H1 (cell line): ENCODE results near the gene DNER. TPM values are rescaled to one million over a fixed set of nuclear protein-coding genes. Genes with fewer than 3 reads are reported as not detected.

Experiments
- CTCF ChIA-PET: fragments of 300-600 bp; sonication (Branson Sonifier 250); formaldehyde crosslinking; loops from one replicate; lab custom pipeline; 2021; ENCODE audit not compliant: partially characterized antibody; lab: Charles Lee
- POLR2A ChIA-PET: fragments of 300-600 bp; sonication (Branson Sonifier 250); formaldehyde crosslinking; loops from one replicate; lab custom pipeline; 2021; ENCODE audit warnings: inconsistent platforms; ENCODE audit not compliant: partially characterized antibody; lab: Charles Lee
- DNase-seq, 2 experiments: peaks; one replicate each; pipeline versions ENCODE4 v3.0.0 to v3.0.0-alpha.2; 2010 to 2022; ENCODE audit warnings: low spot score in 2 of 2, low read depth in 1 of 2, mixed read lengths in 1 of 2
- FAIRE-seq: peaks from 2 replicates; lab custom pipeline; 2011; peaks lifted over from hg19 to GRCh38; lab: Jason Lieb, UNC
- H2AFZ ChIP-seq: 2 replicates; pipeline ENCODE4 v1.8.1; 2012; ENCODE audit warnings: low read length, inconsistent platforms
- H2AK5ac ChIP-seq: 2 replicates; pipeline ENCODE4 v1.6.1; 2013; ENCODE audit warnings: low read depth, low read length
- H2BK120ac ChIP-seq: replicated peaks from 2 replicates; pipeline ENCODE3; 2013; ENCODE audit warnings: low read depth, low read length, inconsistent platforms
- H2BK12ac ChIP-seq: 2 replicates; pipeline ENCODE4 v1.6.1; 2013; ENCODE audit warnings: low read depth, low read length
- H2BK15ac ChIP-seq: 2 replicates; pipeline ENCODE4 v1.6.1; 2013; ENCODE audit warnings: low read length
- H2BK20ac ChIP-seq: 2 replicates; pipeline ENCODE4 v1.6.1; 2013; ENCODE audit warnings: low read length
- H2BK5ac ChIP-seq: 2 replicates; pipeline ENCODE4 v1.6.1; 2013; ENCODE audit warnings: low read depth, low read length
- H3K14ac ChIP-seq: 2 replicates; pipeline ENCODE4 v1.6.1; 2013; ENCODE audit warnings: inconsistent platforms; ENCODE audit not compliant: insufficient read length
- H3K18ac ChIP-seq: 2 replicates; pipeline ENCODE4 v1.6.1; 2013; ENCODE audit warnings: low read length; ENCODE audit errors: extremely low read depth
- H3K23ac ChIP-seq: 2 replicates; pipeline ENCODE4 v1.6.1; 2013; ENCODE audit warnings: inconsistent platforms; ENCODE audit not compliant: insufficient read length
- H3K23me2 ChIP-seq: 2 replicates; pipeline ENCODE4 v1.6.1; 2013; ENCODE audit warnings: low read depth, low read length
- H3K27ac ChIP-seq: 2 replicates; pipeline ENCODE4 v1.6.1; 2011; ENCODE audit warnings: low read depth, low read length, inconsistent platforms
- H3K27me3 ChIP-seq, 4 experiments: replicated peaks in 1 of 4; 1 replicate in 1 of 4; 2 replicates in 3 of 4; pipeline versions ENCODE4 v1.6.1 to v1.8.1; 2011 to 2013; ENCODE audit warnings: low read length in 3 of 4, mild to moderate bottlenecking in 3 of 4, inconsistent platforms in 2 of 4, mixed read lengths in 2 of 4, moderate library complexity in 1 of 4; ENCODE audit not compliant: control insufficient read depth in 3 of 4, insufficient read depth in 3 of 4; ENCODE audit errors: extremely low read depth in 1 of 4
- H3K36me3 ChIP-seq, 4 experiments: 2 replicates each; pipeline versions ENCODE4 v1.6.1 to v1.8.1; 2011 to 2013; ENCODE audit warnings: mild to moderate bottlenecking in 4 of 4, low read length in 3 of 4, moderate library complexity in 2 of 4, control low read depth in 1 of 4, inconsistent platforms in 1 of 4; ENCODE audit not compliant: insufficient read depth in 4 of 4, control insufficient read depth in 2 of 4
- H3K4ac ChIP-seq: replicated peaks from 2 replicates; pipeline ENCODE3; 2013; ENCODE audit warnings: low read length, low read depth, mixed read lengths, inconsistent platforms; ENCODE audit not compliant: insufficient read length
- H3K4me1 ChIP-seq, 4 experiments: replicated peaks in 1 of 4; 1 replicate in 1 of 4; 2 replicates in 3 of 4; pipeline versions ENCODE4 v1.6.1 to v1.8.1; 2011 to 2013; ENCODE audit warnings: low read length in 3 of 4, inconsistent platforms in 2 of 4, mixed read lengths in 1 of 4; ENCODE audit not compliant: insufficient read depth in 4 of 4, control insufficient read depth in 3 of 4
- H3K4me2 ChIP-seq, 2 experiments: 2 replicates each; pipeline versions ENCODE4 v1.6.1 to v1.8.1; 2011 to 2013; ENCODE audit warnings: low read depth in 2 of 2, low read length in 2 of 2, control low read depth in 1 of 2, inconsistent platforms in 1 of 2, mild to moderate bottlenecking in 1 of 2; ENCODE audit not compliant: insufficient read depth in 1 of 2
- H3K4me3 ChIP-seq, 4 experiments: fragments of 200-600, 300-600 bp in 1 of 4; sonication (generic), shearing (Covaris generic), sonication (Bioruptor Twin) in 1 of 4; 2 replicates each; pipeline versions ENCODE4 v1.5.1 to v1.8.1; 2011 to 2016; ENCODE audit warnings: low read length in 4 of 4, low read depth in 3 of 4, control low read depth in 2 of 4, inconsistent platforms in 2 of 4, mild to moderate bottlenecking in 2 of 4, mixed read lengths in 1 of 4, moderate library complexity in 1 of 4; ENCODE audit not compliant: insufficient read depth in 2 of 4; ENCODE audit errors: extremely low read depth in 1 of 4
- H3K56ac ChIP-seq: replicated peaks from 2 replicates; pipeline ENCODE3; 2013; ENCODE audit warnings: low read depth, mild to moderate bottlenecking, mixed read lengths, low read length, inconsistent platforms; ENCODE audit not compliant: insufficient read length
- H3K79me1 ChIP-seq: 2 replicates; pipeline ENCODE4 v1.6.1; 2013; ENCODE audit warnings: low read depth, low read length, control low read depth
- H3K79me2 ChIP-seq, 2 experiments: 2 replicates each; pipeline versions ENCODE4 v1.6.1 to v1.8.1; 2012 to 2013; ENCODE audit warnings: low read length in 2 of 2, mild to moderate bottlenecking in 2 of 2, inconsistent platforms in 1 of 2; ENCODE audit not compliant: insufficient read depth in 2 of 2, control insufficient read depth in 1 of 2
- H3K9ac ChIP-seq, 4 experiments: replicated peaks in 1 of 4; 1 replicate in 1 of 4; 2 replicates in 3 of 4; pipeline versions ENCODE4 v1.6.1 to v1.8.1; 2011 to 2013; ENCODE audit warnings: low read depth in 3 of 4, low read length in 3 of 4, control low read depth in 2 of 4, mild to moderate bottlenecking in 2 of 4, moderate library complexity in 2 of 4, inconsistent platforms in 1 of 4; ENCODE audit errors: extremely low read depth in 1 of 4
- H3K9me3 ChIP-seq, 2 experiments: 2 replicates each; pipeline versions ENCODE4 v1.6.1 to v1.8.1; 2012 to 2013; ENCODE audit warnings: mild to moderate bottlenecking in 2 of 2, moderate library complexity in 2 of 2, control low read depth in 1 of 2, inconsistent platforms in 1 of 2, low read depth in 1 of 2, low read length in 1 of 2, mixed read lengths in 1 of 2; ENCODE audit not compliant: insufficient read depth in 2 of 2
- H4K20me1 ChIP-seq, 2 experiments: replicated peaks in 1 of 2; 2 replicates each; pipeline versions ENCODE3 to v1.8.1; 2011 to 2013; ENCODE audit warnings: inconsistent platforms in 2 of 2, low read length in 2 of 2, mild to moderate bottlenecking in 1 of 2; ENCODE audit not compliant: insufficient read depth in 2 of 2, control insufficient read depth in 1 of 2
- H4K5ac ChIP-seq: 2 replicates; pipeline ENCODE4 v1.6.1; 2013; ENCODE audit warnings: low read length, low read depth, mixed read lengths, inconsistent platforms; ENCODE audit not compliant: insufficient read length
- H4K8ac ChIP-seq: 2 replicates; pipeline ENCODE4 v1.8.0; 2013; ENCODE audit warnings: mild to moderate bottlenecking, moderate library complexity, low read length, inconsistent platforms; ENCODE audit not compliant: insufficient read depth; ENCODE audit errors: extremely low read depth
- H4K91ac ChIP-seq: replicated peaks from 2 replicates; pipeline ENCODE3; 2013; ENCODE audit warnings: low read length, mixed read lengths, inconsistent platforms; ENCODE audit not compliant: insufficient read length
- BRCA1 ChIP-seq: IDR thresholded peaks from 2 replicates; pipeline ENCODE4 v1.6.1; 2012; ENCODE audit warnings: low read depth, low read length, improper control_type of control experiment
- CREB1 ChIP-seq: IDR thresholded peaks from 2 replicates; pipeline ENCODE4 v1.6.1; 2012; ENCODE audit warnings: inconsistent platforms
- CTBP2 ChIP-seq: IDR thresholded peaks from 2 replicates; pipeline ENCODE4 v1.7.0; 2011; ENCODE audit warnings: borderline replicate concordance, mild to moderate bottlenecking, moderate library complexity, mixed read lengths, low read length; ENCODE audit not compliant: insufficient read depth, insufficient read length
- EGR1 ChIP-seq: IDR thresholded peaks from 2 replicates; pipeline ENCODE4 v1.6.1; 2011; ENCODE audit warnings: low read depth, low read length, borderline replicate concordance
- EZH2 ChIP-seq: fragments of 200-600 bp; sonication (generic); IDR thresholded peaks from 2 replicates; pipeline ENCODE4 v1.7.1; 2012; ENCODE audit warnings: low read depth, mild to moderate bottlenecking, moderate library complexity, low read length, inconsistent platforms; ENCODE audit not compliant: severe bottlenecking
- HDAC6 ChIP-seq: IDR thresholded peaks from one replicate; pipeline ENCODE4 v1.7.1; 2012; ENCODE audit warnings: low read depth, mild to moderate bottlenecking, inconsistent platforms, low read length, moderate library complexity
- MAFK ChIP-seq: IDR thresholded peaks from 2 replicates; pipeline ENCODE4 v1.6.1; 2012; ENCODE audit warnings: low read depth, mild to moderate bottlenecking, improper control_type of control experiment, low read length
- PHF8 ChIP-seq: fragments of 200-600 bp; sonication (generic); conservative IDR thresholded peaks from 2 replicates; pipeline ENCODE4 v1.7.1; 2012; ENCODE audit warnings: low read depth, mild to moderate bottlenecking, inconsistent platforms, low read length, moderate library complexity
- SIX5 ChIP-seq: IDR thresholded peaks from 2 replicates; pipeline ENCODE4 v1.6.1; 2011; ENCODE audit warnings: mild to moderate bottlenecking, low read depth, low read length
- SP2 ChIP-seq: IDR thresholded peaks from 2 replicates; pipeline ENCODE4 v1.6.1; 2012; ENCODE audit warnings: mild to moderate bottlenecking, low read length, inconsistent platforms
- TAF1 ChIP-seq: IDR thresholded peaks from 2 replicates; pipeline ENCODE4 v1.6.1; 2011; ENCODE audit warnings: mild to moderate bottlenecking, low read depth, low read length
- YY1 ChIP-seq: IDR thresholded peaks from 2 replicates; pipeline ENCODE4 v1.6.1; 2011; ENCODE audit warnings: low read depth, mild to moderate bottlenecking, low read length
- ZNF274 ChIP-seq: IDR thresholded peaks from 2 replicates; pipeline ENCODE4 v1.7.0; 2012; ENCODE audit warnings: low read length, borderline replicate concordance; ENCODE audit errors: extremely low read depth
- WGBS, 2 experiments: shearing (Covaris generic) in 1 of 2; methylation state at CpG; one replicate each; pipeline versions ENCODE4 v1.1.6 to v1.1.7; 2013 to 2015; ENCODE audit warnings: low lambda C conversion rate in 2 of 2, mixed read lengths in 2 of 2, inconsistent platforms in 1 of 2, low coverage in 1 of 2, missing lambda C conversion rate in 1 of 2; ENCODE audit not compliant: insufficient replicate concordance in 2 of 2, insufficient coverage in 1 of 2, insufficient read length in 1 of 2; ENCODE audit errors: extremely low coverage in 1 of 2, missing lambda C conversion rate in 1 of 2; 5-methylcytosine and 5-hydroxymethylcytosine counted together
- polyA plus RNA-seq, 7 experiments: library from polyadenylated mRNA; depleted of rRNA in 3 of 7; stranded (reverse) in 5 of 7; unstranded in 2 of 7; fragments of >200 nt in 5 of 7; fragments of 200-250 nt in 2 of 7; gene quantifications; 1 replicate in 5 of 7; 2 replicates in 1 of 7; 4 replicates in 1 of 7; pipeline versions ENCODE4 v1.2.1 to v1.2.3, GENCODE V29; 2011 to 2013; ENCODE audit warnings: missing spikeins in 2 of 7, mixed read lengths in 2 of 7
- total RNA-seq: library from RNA; stranded (reverse); fragmentation: NEBNext Ultra II Directional; extraction: Animal tissue kit (Norgen Biotek cat#: 25700); gene quantifications from 2 replicates; pipeline ENCODE4 v1.2.1, GENCODE V29; 2021
- TF ChIP-seq, protein P1 (sequence below): IDR thresholded peaks from 2 replicates; pipeline ENCODE4 v1.6.1; 2012; ENCODE audit warnings: inconsistent platforms

The DNER gene
- total and polyA plus RNA-seq, 2 of the 8 experiments (the other 6 are each of a cell fraction or from before 2014, with no cell fraction given) = 6.8 to 16.3 TPM

- ChIA-PET POLR2A (no interaction called here), CTCF (interaction anchor here (1.1 to 5.2 kb wide), 7 partner anchors 10 to 371 kb away, joined by 3 to 56 read pairs (median 5); no protein-coding TSS in a partner anchor)
- Histone ChIP-seq H3K56ac (no peak overlapping the region), H3K23ac (no peak overlapping the region), H3K4me2 (no peak overlapping the region), H2BK12ac (no peak overlapping the region), H2BK20ac (no peak overlapping the region), H3K9me3 (no peaks in the 10 kb centered on the region), H2BK120ac (no peak overlapping the region), H2AFZ (no peak overlapping the region), H3K9ac (no peak overlapping the region), H3K14ac (no peak overlapping the region), H3K27me3 (no peaks in the 10 kb centered on the region), H3K79me1 (no peaks in the 10 kb centered on the region), H4K91ac (no peak overlapping the region), H4K5ac (no peak overlapping the region), H3K27ac (no peak overlapping the region), H2AK5ac (no peak overlapping the region), H3K36me3 (no peaks in the 10 kb centered on the region), H3K18ac (no peak overlapping the region), H3K23me2 (no peaks in the 10 kb centered on the region), H4K20me1 (no peaks in the 10 kb centered on the region), H2BK15ac (no peak overlapping the region), H4K8ac (no peak overlapping the region), H3K79me2 (no peaks in the 10 kb centered on the region), H2BK5ac (no peak overlapping the region), H3K4me3 (no peak overlapping the region), H3K4ac (no peak overlapping the region), H3K4me1 (no peaks in the 10 kb centered on the region)
- 97% methylated on average over 4 of the region's 4 CpGs; no CpG with 5 or more reads in 1 of the 2 experiments for WGBS, 2 experiments
- DNase-seq (no peak), FAIRE-seq (no peak)
- no peak for TF ChIP-seq SIX5
- TF ChIP-seq, protein P1, sequence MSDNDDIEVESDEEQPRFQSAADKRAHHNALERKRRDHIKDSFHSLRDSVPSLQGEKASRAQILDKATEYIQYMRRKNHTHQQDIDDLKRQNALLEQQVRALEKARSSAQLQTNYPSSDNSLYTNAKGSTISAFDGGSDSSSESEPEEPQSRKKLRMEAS = no peak
- no peak for TF ChIP-seq EZH2
- no peak for TF ChIP-seq HDAC6
- TF ChIP-seq MAFK = no peak
- TF ChIP-seq TAF1 = no peak
- TF ChIP-seq SP2 = no peak
- no peak for TF ChIP-seq PHF8
- no peak for TF ChIP-seq YY1
- TF ChIP-seq CTBP2 = no peak
- TF ChIP-seq CREB1 = no peak
- TF ChIP-seq BRCA1 = no peak
- TF ChIP-seq ZNF274 = no peak
- no peak for TF ChIP-seq EGR1
Observed at GRCh38 chr2:229344955-229345354, 369.4 kb downstream of the DNER start.
